GM12878 (cell line): ENCODE data around the gene GRIP2. TPM values are rescaled to one million over a fixed set of nuclear protein-coding genes. Genes with fewer than 3 reads are reported as not detected.

ENCODE experiments used
- ATAC-seq: fragments of 200-7000 bp; cut with Tn5 transposase; 3 replicates; pipeline ENCODE4 v1.9.1; 2020; ENCODE audit warnings: mild to moderate bottlenecking, moderate library complexity
- BruUV-seq: library from RNA; stranded (reverse); fragments of 400-500 nt; replicated peaks from 2 replicates; lab custom pipeline; 2021; lab: Mats Ljungman, UMichigan
- CTCF ChIA-PET: fragments of 300-600 bp; sonication (Branson Sonifier 250); formaldehyde crosslinking; extraction: SDS; loops from one replicate; lab custom pipeline; 2021; ENCODE audit warnings: inconsistent platforms; lab: Yijun Ruan, JAX
- POLR2A ChIA-PET: fragments of 350-600 bp; formaldehyde crosslinking; extraction: SDS; loops from one replicate; lab custom pipeline; 2021; ENCODE audit warnings: inconsistent platforms; lab: Charles Lee
- RAD21 ChIA-PET: fragments of 300-600 bp; sonication (Branson Sonifier 250); formaldehyde crosslinking; loops from one replicate; lab custom pipeline; 2023; ENCODE audit warnings: antibody characterized with exemption; ENCODE audit not compliant: unreplicated experiment; lab: Charles Lee
- SMC1A ChIA-PET: fragments of 300-600 bp; sonication (Branson Sonifier 250); formaldehyde crosslinking; loops from one replicate; lab custom pipeline; 2023; ENCODE audit not compliant: unreplicated experiment, uncharacterized antibody; lab: Charles Lee
- DNase-seq: peaks from one replicate; pipeline ENCODE4 v3.0.0-alpha.2; 2011; ENCODE audit warnings: low read depth, low spot score
- FAIRE-seq: peaks from 3 replicates; lab custom pipeline; 2011; peaks lifted over from hg19 to GRCh38; lab: Jason Lieb, UNC
- H2AFZ ChIP-seq: 2 replicates; pipeline ENCODE4 v1.6.0; 2011; ENCODE audit warnings: low read depth, low read length, control low read depth; ENCODE audit not compliant: control insufficient read depth
- H3K27ac ChIP-seq: 2 replicates; pipeline ENCODE4 v1.5.1; 2011; ENCODE audit warnings: control low read depth; ENCODE audit not compliant: control insufficient read depth, insufficient read depth
- H3K27me3 ChIP-seq, 2 experiments: replicated peaks in 1 of 2; 2 replicates each; pipeline versions ENCODE4 v1.6.0 to v1.6.1; 2011; ENCODE audit warnings: low read length in 1 of 2; ENCODE audit not compliant: control insufficient read depth in 2 of 2, insufficient read depth in 2 of 2
- H3K36me3 ChIP-seq, 2 experiments: 2 replicates each; pipeline ENCODE4 v1.5.1; 2011; ENCODE audit warnings: low read length in 1 of 2; ENCODE audit not compliant: control insufficient read depth in 2 of 2, insufficient read depth in 2 of 2
- H3K4me1 ChIP-seq: 2 replicates; pipeline ENCODE4 v1.6.1; 2011; ENCODE audit warnings: mild to moderate bottlenecking, low read length, moderate library complexity, mixed read lengths; ENCODE audit not compliant: control insufficient read depth, insufficient read depth
- H3K4me2 ChIP-seq: 2 replicates; pipeline ENCODE4 v1.6.0; 2011; ENCODE audit warnings: control low read depth; ENCODE audit not compliant: control insufficient read depth, insufficient read depth
- H3K4me3 ChIP-seq: fragments of 200-600 bp; sonication (generic); 2 replicates; pipeline ENCODE4 v1.5.1; 2016
- H3K79me2 ChIP-seq: 2 replicates; pipeline ENCODE4 v1.6.0; 2011; ENCODE audit warnings: low read length; ENCODE audit not compliant: control insufficient read depth, insufficient read depth
- H3K9ac ChIP-seq: 2 replicates; pipeline ENCODE4 v1.8.0; 2011; ENCODE audit warnings: low read length, control low read depth, mixed read lengths; ENCODE audit not compliant: control insufficient read depth, insufficient read depth
- H3K9me3 ChIP-seq: replicated peaks from 3 replicates; pipeline ENCODE4 v1.5.1; 2011; ENCODE audit warnings: mild to moderate bottlenecking, low read length; ENCODE audit not compliant: control insufficient read depth, insufficient read depth
- H4K20me1 ChIP-seq: 2 replicates; pipeline ENCODE4 v1.6.0; 2011; ENCODE audit not compliant: control insufficient read depth, insufficient read depth
- CBFB ChIP-seq: IDR thresholded peaks from 2 replicates; pipeline ENCODE4 v1.6.1; 2016; ENCODE audit warnings: antibody characterized with exemption, low read depth
- CEBPB ChIP-seq, 2 experiments: fragments of 150-350 bp in 1 of 2; IDR thresholded peaks; 2 replicates each; pipeline ENCODE4 v1.6.1; 2012 to 2014; ENCODE audit warnings: low read depth in 2 of 2, low read length in 2 of 2, borderline replicate concordance in 1 of 2, inconsistent platforms in 1 of 2
- CREB1 ChIP-seq: IDR thresholded peaks from 2 replicates; pipeline ENCODE4 v1.6.1; 2012; ENCODE audit warnings: low read depth, mild to moderate bottlenecking, inconsistent platforms
- GABPA ChIP-seq: IDR thresholded peaks from 2 replicates; pipeline ENCODE4 v1.6.1; 2014; ENCODE audit warnings: antibody characterized with exemption, low read depth, mild to moderate bottlenecking, inconsistent platforms
- JUND ChIP-seq: IDR thresholded peaks from 2 replicates; pipeline ENCODE4 v1.6.1; 2012; ENCODE audit warnings: low read depth, mild to moderate bottlenecking, low read length, improper control_type of control experiment, moderate library complexity
- MYB ChIP-seq: fragments of 150-350 bp; IDR thresholded peaks from 2 replicates; pipeline ENCODE4 v1.6.1; 2014; ENCODE audit warnings: mild to moderate bottlenecking, low read depth, low read length, borderline replicate concordance
- NBN ChIP-seq: fragments of 450-650 bp; IDR thresholded peaks from 2 replicates; pipeline ENCODE4 v1.6.1; 2016
- TCF12 ChIP-seq: IDR thresholded peaks from 2 replicates; pipeline ENCODE4 v1.6.1; 2011; ENCODE audit warnings: low read depth, mild to moderate bottlenecking, low read length
- ZNF207 ChIP-seq: fragments of 450-650 bp; IDR thresholded peaks from 2 replicates; pipeline ENCODE4 v1.6.1; 2014; ENCODE audit warnings: antibody characterized with exemption, mild to moderate bottlenecking, borderline replicate concordance
- in situ Hi-C: fragments of 300-500 bp; cut with MboI; formaldehyde crosslinking; loops from 9 replicates; pipeline ENCODE4 v1.14.3; 2018; ENCODE audit warnings: mixed read lengths
- intact Hi-C: fragments of 100-400 bp; cut with micrococcal nuclease; formaldehyde crosslinking; loops from one replicate; pipeline ENCODE4 v1.14.2; 2022; ENCODE audit not compliant: unreplicated experiment
- polyA plus RNA-seq, 11 experiments: library from polyadenylated mRNA; depleted of rRNA in 4 of 11; unstranded in 6 of 11; stranded (reverse) in 5 of 11; fragments of >200 nt; fragmentation: Nextera tagmentation in 4 of 11; fragmentation: Illumina TruSeq in 1 of 11; extraction: Ambion mirVana in 4 of 11; extraction: Trizol in 1 of 11; gene quantifications; 1 replicate in 1 of 11; 2 replicates in 10 of 11; pipeline versions ENCODE4 v1.2.1 to v1.2.3, GENCODE V29; 2011 to 2016; ENCODE audit warnings: inconsistent platforms in 2 of 11, missing spikeins in 2 of 11, low read depth in 1 of 11
- total RNA-seq, 4 experiments: library from RNA; depleted of rRNA in 3 of 4; stranded (reverse); fragments of >200 nt in 3 of 4; fragmentation: Illumina TruSeq in 1 of 4; extraction: Trizol in 1 of 4; gene quantifications; 2 replicates each; pipeline versions ENCODE4 v1.2.1 to v1.2.3, GENCODE V29; 2013 to 2021
- TF ChIP-seq, protein P1 (sequence below), 3 experiments: IDR thresholded peaks in 2 of 3; conservative IDR thresholded peaks in 1 of 3; 2 replicates each; pipeline ENCODE4 v1.5.1; 2011; ENCODE audit warnings: low read depth in 3 of 3, low read length in 3 of 3, mild to moderate bottlenecking in 3 of 3, control low read depth in 2 of 3, moderate library complexity in 2 of 3, inconsistent platforms in 1 of 3, mixed read lengths in 1 of 3; ENCODE audit not compliant: control insufficient read depth in 2 of 3, insufficient read depth in 1 of 3; ENCODE audit errors: extremely low read depth in 1 of 3

The GRIP2 gene
- total and polyA plus RNA-seq, 10 of the 15 experiments (the other 5 are each of a cell fraction or from before 2014, with no cell fraction given) = not detected

DNA sequence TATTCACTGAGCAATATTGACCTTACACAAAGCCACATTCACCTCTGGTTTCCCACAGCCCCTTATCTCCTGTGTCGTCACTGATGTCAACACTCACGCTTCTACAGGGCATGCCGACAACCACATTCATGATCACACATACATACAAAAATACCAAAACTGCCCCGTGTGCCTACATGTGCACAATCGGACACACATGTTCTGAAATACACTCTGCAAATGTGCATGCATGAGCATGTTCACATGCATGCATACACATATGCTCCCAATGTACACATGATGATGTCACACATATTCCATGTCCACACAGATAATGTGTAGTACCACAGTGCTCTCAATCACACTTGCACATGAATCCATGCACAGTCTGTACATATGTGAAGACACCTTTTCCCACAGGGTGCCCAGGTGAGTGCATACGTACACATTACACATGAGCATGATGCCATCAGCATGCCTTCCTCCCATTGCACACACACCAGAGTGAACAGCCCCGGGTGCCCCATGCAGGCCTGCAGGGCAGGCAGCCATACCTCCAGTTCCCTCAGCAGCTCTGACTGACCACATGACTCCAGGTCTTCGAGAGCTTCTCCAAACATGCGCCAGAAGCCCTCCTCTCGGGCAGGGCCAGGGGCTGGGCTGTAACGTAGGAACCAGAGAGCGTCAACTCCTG, 37.0 kb downstream of the GRIP2 start (continued):
- TF ChIP-seq CBFB = no peak
- TF ChIP-seq NBN = no peak
- no peak for TF ChIP-seq MYB
- TF ChIP-seq GABPA = no peak
- no peak for TF ChIP-seq CREB1
- no peak for TF ChIP-seq TCF12
- no peak for TF ChIP-seq CEBPB (IDR thresholded peaks at IDR 0.05; ENCODE audit: borderline replicate concordance in 1 of 2, low read depth in 2 of 2, low read length in 2 of 2)
- TF ChIP-seq JUND = no peak
- TF ChIP-seq ZNF207 = no peak
- TF ChIP-seq, all 136 proteins: peak for 0

DNA sequence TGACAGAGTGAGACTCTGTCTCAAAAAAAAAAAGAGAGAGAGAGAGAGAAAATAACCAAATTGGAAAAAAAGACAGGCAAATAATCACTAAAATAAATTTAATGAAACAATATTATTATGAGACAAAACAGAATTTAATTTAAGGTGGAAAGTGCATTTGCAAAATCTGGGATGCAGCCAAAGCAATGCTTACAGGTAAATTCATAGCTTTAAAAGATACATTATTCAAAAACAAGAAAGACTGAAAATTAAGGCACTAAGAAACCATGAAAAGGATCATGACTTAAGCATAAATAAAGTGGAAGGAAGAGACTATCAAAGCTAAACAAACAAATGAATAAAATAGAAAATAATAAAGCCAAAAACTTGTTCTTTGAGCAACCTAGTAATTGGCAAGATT, 37.7 kb downstream of the GRIP2 start:
- Histone ChIP-seq H3K9ac (no peak overlapping the region), H3K36me3 (no peaks in the 10 kb centered on the region), H2AFZ (no peak overlapping the region), H3K27me3 (no peaks in the 10 kb centered on the region), H3K4me3 (no peak overlapping the region), H3K27ac (no peak overlapping the region), H3K79me2 (no peaks in the 10 kb centered on the region), H3K4me2 (no peak overlapping the region), H3K9me3 (peaks cover 2% of the 10 kb centered on the region; the same call in 2 of the 3 replicates), H4K20me1 (no peaks in the 10 kb centered on the region), H3K4me1 (no peaks in the 10 kb centered on the region)
- DNase-seq (no peak), ATAC-seq (no peak), FAIRE-seq (no peak)
- intact Hi-C loops (loop anchor here (10.0 kb wide), 1 partner anchor 132 kb away; no protein-coding TSS in a partner anchor), in situ Hi-C loops (no loop called here)
- CTCF ChIA-PET = no interaction called here
- no TSS peak for BruUV-seq
- RAD21 ChIA-PET = no interaction called here
- SMC1A ChIA-PET = no interaction called here
- POLR2A ChIA-PET = no interaction called here
- TF ChIP-seq, protein P1, sequence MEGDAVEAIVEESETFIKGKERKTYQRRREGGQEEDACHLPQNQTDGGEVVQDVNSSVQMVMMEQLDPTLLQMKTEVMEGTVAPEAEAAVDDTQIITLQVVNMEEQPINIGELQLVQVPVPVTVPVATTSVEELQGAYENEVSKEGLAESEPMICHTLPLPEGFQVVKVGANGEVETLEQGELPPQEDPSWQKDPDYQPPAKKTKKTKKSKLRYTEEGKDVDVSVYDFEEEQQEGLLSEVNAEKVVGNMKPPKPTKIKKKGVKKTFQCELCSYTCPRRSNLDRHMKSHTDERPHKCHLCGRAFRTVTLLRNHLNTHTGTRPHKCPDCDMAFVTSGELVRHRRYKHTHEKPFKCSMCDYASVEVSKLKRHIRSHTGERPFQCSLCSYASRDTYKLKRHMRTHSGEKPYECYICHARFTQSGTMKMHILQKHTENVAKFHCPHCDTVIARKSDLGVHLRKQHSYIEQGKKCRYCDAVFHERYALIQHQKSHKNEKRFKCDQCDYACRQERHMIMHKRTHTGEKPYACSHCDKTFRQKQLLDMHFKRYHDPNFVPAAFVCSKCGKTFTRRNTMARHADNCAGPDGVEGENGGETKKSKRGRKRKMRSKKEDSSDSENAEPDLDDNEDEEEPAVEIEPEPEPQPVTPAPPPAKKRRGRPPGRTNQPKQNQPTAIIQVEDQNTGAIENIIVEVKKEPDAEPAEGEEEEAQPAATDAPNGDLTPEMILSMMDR (IDR thresholded peaks at IDR 0.05 in 2 of 3, conservative IDR thresholded peaks at IDR 0.05 in 1 of 3; ENCODE audit: control insufficient read depth in 2 of 3, extremely low read depth in 1 of 3, insufficient read depth in 1 of 3, low read depth in 3 of 3, low read length in 3 of 3) = no peak
- TF ChIP-seq CEBPB (IDR thresholded peaks at IDR 0.05; ENCODE audit: borderline replicate concordance in 1 of 2, low read depth in 2 of 2, low read length in 2 of 2) = no peak
